ENCODE measurements around the gene LIMK1.

- TF ChIP-seq ZNF431 (CRISPR knock-in tag; IDR thresholded peaks at IDR 0.05; ENCODE audit: borderline replicate concordance, low read depth) (no peak), POLR2A (IDR thresholded peaks at IDR 0.05; ENCODE audit: insufficient read depth in 1 of 2, low read depth in 2 of 2, low read length in 2 of 2) (no peak), EZH2 (conservative IDR thresholded peaks at IDR 0.05; ENCODE audit: low read depth, low read length) (no peak), FOXA1 (IDR thresholded peaks at IDR 0.05) (no peak), FOXA1 (CRISPR knock-in tag; IDR thresholded peaks at IDR 0.05) (no peak), MZF1 (CRISPR knock-in tag; IDR thresholded peaks at IDR 0.05; ENCODE audit: borderline replicate concordance) (no peak)
Observed at GRCh38 chr7:74063223-74063641, 20.4 kb upstream of the LIMK1 start.

Data from HepG2 (cell line).